Heart left ventricle (tissue), 13 donors: ENCODE data around the gene PRSS57.

ENCODE experiments used
- CTCF ChIP-seq, 12 donors: fragments of 200-600 bp; sonication (generic) in 4 of 12; IDR thresholded peaks; one replicate each; pipeline versions ENCODE4 v1.5.0 to v1.8.0; 2018 to 2022; ENCODE audit warnings: antibody characterized with exemption in 12 of 12, mild to moderate bottlenecking in 5 of 12
- POLR2A ChIP-seq, 2 donors: fragments of 450-650 bp; IDR thresholded peaks; one replicate each; pipeline ENCODE4 v1.6.1; 2017; ENCODE audit warnings: antibody characterized with exemption in 2 of 2, mild to moderate bottlenecking in 2 of 2, moderate library complexity in 2 of 2
- donor health status: ischemic (EF 13 %, LVEDD 7.1; RV severe dilation, severe dysfunction).
- donor health status: DM: no; HTN: yes; CAD: no.
- donor health status: DM: no; HTN: no; CAD: no.
- donor health status: ischemic (EF 25% LVEDD 6.9; RV normal size, moderate dysfunction).
- donor health status: ischemic (EF 25% LVEDD 5.7; RV mildly dilated, moderate dysfunction).
- donor health status: ischemic (EF 35%, LVEDD 5.7; RV mildly dilated, moderate dysfunction).
- donor health status: nonischemic (EF 11% LVEDD 7.7; RV severe dilation, severe dysfunction).
- donor health status: DM: yes; HTN: yes; CAD: no.
- donor health status: PGD.
- donor health status: ischemic (EF 29% LVEDD 5.4; RV normal size, mild dysfunction).
- donor health status: nonischemic (EF 23%, LVEDD 6.1; RV moderate dilation, normal function).

DNA sequence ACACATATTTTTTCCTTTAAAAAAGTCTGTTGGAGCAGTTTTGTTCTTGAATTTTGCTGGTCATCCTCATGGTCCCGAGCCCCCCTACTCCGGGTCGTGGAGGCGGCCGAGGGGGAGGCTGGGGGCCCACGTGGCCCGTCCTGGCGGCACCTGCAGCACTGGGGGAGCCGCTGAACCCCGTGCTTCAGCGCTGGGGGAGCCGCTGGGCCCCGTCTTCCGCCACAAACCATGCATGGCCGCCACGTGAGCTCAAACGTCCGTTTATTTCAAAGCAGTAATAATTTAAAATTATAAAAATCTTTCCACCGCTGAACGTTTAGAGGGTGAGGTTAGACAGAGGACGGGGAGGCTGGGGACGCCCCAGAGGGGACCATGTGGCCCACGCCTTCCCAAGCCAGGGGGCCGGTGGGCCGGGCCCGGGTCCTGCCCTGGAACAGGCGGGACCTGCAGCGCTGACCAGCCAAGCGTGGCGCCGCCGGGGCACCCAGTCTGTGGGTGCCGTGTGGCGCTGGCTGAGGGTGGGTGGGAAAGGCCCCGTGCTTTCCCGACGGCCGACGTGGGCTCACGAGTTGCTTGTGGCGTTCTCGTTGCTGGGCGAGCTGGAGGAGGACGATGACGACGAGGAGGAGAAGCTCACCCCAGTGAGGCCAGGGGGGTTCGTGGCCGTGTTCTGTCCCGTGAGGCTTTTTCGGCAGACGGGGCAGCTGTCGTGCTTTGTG, 47.5 kb downstream of the PRSS57 start:
- TF ChIP-seq CTCF (IDR thresholded peaks at IDR 0.05) (no peak), POLR2A (IDR thresholded peaks at IDR 0.05) (no peak)
